ENCODE data around the gene OR5A2.

The OR5A2 gene, protein sequence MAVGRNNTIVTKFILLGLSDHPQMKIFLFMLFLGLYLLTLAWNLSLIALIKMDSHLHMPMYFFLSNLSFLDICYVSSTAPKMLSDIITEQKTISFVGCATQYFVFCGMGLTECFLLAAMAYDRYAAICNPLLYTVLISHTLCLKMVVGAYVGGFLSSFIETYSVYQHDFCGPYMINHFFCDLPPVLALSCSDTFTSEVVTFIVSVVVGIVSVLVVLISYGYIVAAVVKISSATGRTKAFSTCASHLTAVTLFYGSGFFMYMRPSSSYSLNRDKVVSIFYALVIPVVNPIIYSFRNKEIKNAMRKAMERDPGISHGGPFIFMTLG

GRCh38 chr11:59426361-59427067 is at the start of gene OR5A2:
TSS of gene OR5A2 (minus strand) at chr11:59426413. CDS start at chr11:59422953, 3,460 bp downstream.
- peak; percentile 1 for DNase-seq (ENCODE audit: low read depth, low spot score)
- in situ Hi-C loops (cut with HindIII; ENCODE audit: low sequenced_read_pairs), result no loop called here
- TF ChIP-seq, protein P1, sequence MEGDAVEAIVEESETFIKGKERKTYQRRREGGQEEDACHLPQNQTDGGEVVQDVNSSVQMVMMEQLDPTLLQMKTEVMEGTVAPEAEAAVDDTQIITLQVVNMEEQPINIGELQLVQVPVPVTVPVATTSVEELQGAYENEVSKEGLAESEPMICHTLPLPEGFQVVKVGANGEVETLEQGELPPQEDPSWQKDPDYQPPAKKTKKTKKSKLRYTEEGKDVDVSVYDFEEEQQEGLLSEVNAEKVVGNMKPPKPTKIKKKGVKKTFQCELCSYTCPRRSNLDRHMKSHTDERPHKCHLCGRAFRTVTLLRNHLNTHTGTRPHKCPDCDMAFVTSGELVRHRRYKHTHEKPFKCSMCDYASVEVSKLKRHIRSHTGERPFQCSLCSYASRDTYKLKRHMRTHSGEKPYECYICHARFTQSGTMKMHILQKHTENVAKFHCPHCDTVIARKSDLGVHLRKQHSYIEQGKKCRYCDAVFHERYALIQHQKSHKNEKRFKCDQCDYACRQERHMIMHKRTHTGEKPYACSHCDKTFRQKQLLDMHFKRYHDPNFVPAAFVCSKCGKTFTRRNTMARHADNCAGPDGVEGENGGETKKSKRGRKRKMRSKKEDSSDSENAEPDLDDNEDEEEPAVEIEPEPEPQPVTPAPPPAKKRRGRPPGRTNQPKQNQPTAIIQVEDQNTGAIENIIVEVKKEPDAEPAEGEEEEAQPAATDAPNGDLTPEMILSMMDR (IDR thresholded peaks at IDR 0.05; ENCODE audit: low read depth, low read length), result no peak
- H3K4me3 ChIP-seq (ENCODE audit: low read depth, low read length), result no peak within 1 kb of the TSS

DNA sequence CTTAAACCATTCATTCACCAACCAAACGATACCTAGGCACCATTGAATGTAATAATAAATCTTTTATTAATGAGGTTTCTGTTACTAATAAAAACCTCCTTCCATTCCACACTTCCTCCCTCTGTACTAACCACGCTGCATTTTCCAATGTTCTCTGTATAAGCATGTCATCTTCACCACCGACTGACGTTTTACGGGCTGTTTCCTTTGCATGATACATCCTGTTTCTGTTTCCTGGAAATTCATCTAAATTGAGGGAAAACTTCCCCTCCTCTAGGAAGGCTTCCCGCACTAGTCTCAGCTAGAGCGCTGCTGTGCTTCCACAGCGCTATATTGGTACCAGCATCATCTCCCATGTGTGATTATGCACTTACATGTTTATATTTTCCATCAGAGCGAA is 49.0 kb upstream of the OR5A2 start:
- no peak overlapping the region for H3K4me3 ChIP-seq (ENCODE audit: low read depth, low read length)
- DNase-seq (ENCODE audit: low read depth, low spot score), result no peak
- in situ Hi-C loops (cut with HindIII; ENCODE audit: low sequenced_read_pairs), result no loop called here
- TF ChIP-seq, protein P1 (IDR thresholded peaks at IDR 0.05; ENCODE audit: low read depth, low read length), result no peak

DNA sequence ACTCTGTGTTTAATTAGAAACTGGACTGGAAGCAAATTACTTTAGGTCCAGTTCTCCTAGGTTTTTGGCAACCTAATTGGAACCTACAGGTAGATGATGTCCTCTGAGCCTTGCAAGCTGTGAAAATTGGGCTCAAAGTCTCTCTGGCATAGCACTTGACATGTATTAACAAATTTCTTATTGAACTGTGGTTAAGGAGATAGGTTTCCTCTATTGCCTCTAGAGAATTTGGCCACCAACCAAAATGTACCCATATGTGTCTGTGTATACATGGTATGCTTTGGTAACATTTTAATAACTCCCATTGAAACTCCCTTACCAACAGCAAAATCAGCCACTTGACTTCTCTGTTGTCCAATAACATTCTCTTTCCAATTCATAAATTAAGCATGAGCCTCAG is 46.8 kb upstream of the OR5A2 start, which contains the start of gene OR4D10:
Gene OR4D10 (plus strand): TSS at position 301 of the 400 bp plus-strand sequence. CDS start 4,115 bp downstream, outside the sequence.
- in situ Hi-C loops (cut with HindIII; ENCODE audit: low sequenced_read_pairs), result no loop called here
- no peak for DNase-seq (ENCODE audit: low read depth, low spot score)
- TF ChIP-seq, protein P1 (IDR thresholded peaks at IDR 0.05; ENCODE audit: low read depth, low read length), result no peak
- no peak within 1 kb of the TSS for H3K4me3 ChIP-seq (ENCODE audit: low read depth, low read length)

- TF ChIP-seq, protein P1 (IDR thresholded peaks at IDR 0.05; ENCODE audit: low read depth, low read length), result no peak
- no peak for DNase-seq (ENCODE audit: low read depth, low spot score)
- in situ Hi-C loops (cut with HindIII; ENCODE audit: low sequenced_read_pairs), result no loop called here
- no peak overlapping the region for H3K4me3 ChIP-seq (ENCODE audit: low read depth, low read length)
Observed at GRCh38 chr11:59463190-59463641, 37.0 kb upstream of the OR5A2 start.

DNA sequence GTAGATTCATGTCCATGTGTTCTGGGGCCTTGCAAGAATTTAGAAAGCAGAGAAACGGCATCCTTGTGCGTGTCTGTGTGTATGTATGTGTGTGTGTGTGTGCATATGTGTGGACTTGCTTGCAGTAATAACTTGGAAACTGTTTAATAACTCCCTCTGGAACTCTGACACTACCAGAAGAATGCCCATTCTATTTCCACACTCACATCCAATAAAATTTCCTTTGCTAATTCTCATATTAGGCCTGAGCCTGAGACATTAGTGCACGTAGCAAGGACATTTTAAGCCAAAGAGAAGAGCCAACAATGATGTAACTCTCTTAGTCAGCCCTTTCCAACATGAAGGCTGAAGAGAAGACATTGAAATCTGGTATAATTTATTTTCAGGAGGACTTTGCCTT is 33.7 kb upstream of the OR5A2 start:
- H3K4me3 ChIP-seq (ENCODE audit: low read depth, low read length), result no peak overlapping the region
- DNase-seq (ENCODE audit: low read depth, low spot score), result no peak
- TF ChIP-seq, protein P1 (IDR thresholded peaks at IDR 0.05; ENCODE audit: low read depth, low read length), result no peak
- in situ Hi-C loops (cut with HindIII; ENCODE audit: low sequenced_read_pairs), result no loop called here

DNA sequence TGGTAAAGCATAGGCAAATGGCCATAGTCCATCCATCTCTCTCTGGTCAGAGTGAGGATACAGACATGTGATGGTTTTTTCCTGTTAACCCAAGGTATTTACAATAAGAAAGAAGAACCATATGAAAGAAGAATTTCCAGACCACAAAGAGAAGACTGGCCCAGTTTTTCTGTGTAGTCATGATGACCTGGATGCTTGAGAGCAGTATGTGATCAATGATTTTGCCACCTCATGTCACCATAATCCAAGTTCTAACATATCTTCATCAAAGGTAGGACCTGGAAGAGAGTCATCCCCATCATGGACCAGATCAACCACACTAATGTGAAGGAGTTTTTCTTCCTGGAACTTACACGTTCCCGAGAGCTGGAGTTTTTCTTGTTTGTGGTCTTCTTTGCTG is 30.4 kb upstream of the OR5A2 start, which contains the start of gene OR4D6:
Gene OR4D6 (plus strand): TSS at position 301 of the 400 bp plus-strand sequence. CDS start 0 bp downstream, at position 301.
- TF ChIP-seq, protein P1 (IDR thresholded peaks at IDR 0.05; ENCODE audit: low read depth, low read length), result no peak
- in situ Hi-C loops (cut with HindIII; ENCODE audit: low sequenced_read_pairs), result no loop called here
- no peak for DNase-seq (ENCODE audit: low read depth, low spot score)
- H3K4me3 ChIP-seq (ENCODE audit: low read depth, low read length), result no peak within 1 kb of the TSS

All from astrocyte of the spinal cord (primary cell).